ENCODE data around the gene MAGED1. TPM values are rescaled to one million over a fixed set of nuclear protein-coding genes. Genes with fewer than 3 reads are reported as not detected.

The MAGED1 gene, protein sequence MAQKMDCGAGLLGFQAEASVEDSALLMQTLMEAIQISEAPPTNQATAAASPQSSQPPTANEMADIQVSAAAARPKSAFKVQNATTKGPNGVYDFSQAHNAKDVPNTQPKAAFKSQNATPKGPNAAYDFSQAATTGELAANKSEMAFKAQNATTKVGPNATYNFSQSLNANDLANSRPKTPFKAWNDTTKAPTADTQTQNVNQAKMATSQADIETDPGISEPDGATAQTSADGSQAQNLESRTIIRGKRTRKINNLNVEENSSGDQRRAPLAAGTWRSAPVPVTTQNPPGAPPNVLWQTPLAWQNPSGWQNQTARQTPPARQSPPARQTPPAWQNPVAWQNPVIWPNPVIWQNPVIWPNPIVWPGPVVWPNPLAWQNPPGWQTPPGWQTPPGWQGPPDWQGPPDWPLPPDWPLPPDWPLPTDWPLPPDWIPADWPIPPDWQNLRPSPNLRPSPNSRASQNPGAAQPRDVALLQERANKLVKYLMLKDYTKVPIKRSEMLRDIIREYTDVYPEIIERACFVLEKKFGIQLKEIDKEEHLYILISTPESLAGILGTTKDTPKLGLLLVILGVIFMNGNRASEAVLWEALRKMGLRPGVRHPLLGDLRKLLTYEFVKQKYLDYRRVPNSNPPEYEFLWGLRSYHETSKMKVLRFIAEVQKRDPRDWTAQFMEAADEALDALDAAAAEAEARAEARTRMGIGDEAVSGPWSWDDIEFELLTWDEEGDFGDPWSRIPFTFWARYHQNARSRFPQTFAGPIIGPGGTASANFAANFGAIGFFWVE
- total RNA-seq = 214 TPM

DNA sequence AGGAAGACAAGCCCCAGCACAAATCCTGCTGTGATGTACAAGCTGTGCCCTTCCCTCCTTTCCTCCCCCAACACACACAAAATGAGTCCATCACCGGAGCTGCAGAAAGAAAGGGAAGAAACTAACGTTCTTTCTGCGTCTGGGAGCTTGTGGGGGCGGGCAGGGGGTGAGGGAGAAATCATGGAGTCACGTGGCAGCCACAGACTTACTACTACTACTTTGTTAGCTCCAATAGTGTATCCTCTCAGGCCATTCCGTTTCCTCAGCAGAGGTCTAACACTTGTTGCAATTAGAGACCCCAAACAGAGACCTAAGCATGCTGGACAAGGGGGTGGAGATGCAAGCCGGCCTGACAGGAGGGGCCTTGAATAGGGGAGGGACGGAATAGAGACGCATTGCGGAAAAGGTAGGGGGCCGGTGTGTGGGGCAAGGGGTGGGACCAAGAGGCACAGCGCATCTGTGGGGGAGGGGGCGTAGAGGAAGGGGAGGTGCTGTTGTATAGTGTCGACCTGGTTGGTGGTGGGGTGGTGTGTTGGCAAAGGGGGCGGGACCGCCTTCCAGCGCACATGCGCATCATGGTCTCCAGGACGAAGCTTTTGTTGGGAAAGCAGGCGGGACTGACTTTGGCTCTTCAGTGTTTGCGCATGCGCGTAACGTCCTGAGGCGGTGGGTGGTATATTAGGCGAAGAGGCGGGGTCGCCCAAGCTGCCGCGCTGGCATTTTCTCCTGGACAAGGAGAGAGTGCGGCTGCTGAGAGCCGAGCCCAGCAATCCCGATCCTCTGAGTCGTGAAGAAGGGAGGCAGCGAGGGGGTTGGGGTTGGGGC, at the start of gene MAGED1:
Gene MAGED1, plus strand, starts transcription at position 703 of the 825 bp plus-strand sequence. CDS start 682 bp downstream, outside the sequence.
- DNase-seq (ENCODE audit: low spot score) = peak; percentile 89

DNA sequence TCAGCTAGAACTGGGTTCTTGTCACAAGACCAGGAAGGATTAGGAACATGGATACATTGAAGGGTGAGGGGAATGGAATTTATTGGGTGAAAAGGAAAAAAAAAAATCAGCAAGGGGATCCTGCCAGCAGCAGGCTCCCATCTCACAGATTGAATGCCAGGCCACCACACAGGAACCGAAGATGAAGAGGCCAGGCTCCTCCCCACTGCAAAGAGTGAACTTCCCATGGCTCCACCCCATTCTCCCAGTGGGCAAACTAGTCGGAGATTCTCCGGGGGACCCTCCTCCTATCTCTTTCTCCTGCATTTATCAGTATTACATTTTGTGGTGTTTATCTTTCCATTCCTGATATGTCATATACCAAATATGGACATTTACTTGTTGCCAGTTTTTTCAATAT, 46.0 kb upstream of the MAGED1 start:
- DNase-seq (ENCODE audit: low spot score) = no peak

DNA sequence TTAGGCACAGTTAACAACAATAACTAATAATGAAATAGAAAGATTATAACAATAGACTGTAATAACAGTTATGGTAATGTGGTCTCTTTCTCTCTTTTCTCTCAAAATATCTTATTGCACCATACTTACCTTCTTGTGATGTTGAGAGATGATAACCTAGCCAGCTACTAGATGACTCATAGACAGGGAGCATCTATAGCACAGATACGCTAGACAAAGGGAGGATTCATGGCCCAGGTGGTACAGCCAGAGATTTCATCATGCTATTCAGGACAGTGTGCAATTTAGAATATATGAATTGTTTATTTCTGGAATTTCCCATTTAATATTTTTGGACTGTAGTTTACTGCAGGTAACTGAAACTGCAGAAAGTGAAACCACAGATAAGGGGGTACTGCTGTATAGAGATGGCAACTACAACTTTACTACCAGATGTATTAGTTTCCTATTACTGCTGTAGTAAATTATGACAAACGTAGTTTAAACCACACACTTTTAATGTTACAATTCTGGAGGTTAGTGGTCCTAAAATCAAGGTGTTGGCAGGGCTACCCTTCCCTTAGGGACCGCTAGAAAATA, 41.8 kb upstream of the MAGED1 start:
- DNase-seq (ENCODE audit: low spot score) = no peak

DNA sequence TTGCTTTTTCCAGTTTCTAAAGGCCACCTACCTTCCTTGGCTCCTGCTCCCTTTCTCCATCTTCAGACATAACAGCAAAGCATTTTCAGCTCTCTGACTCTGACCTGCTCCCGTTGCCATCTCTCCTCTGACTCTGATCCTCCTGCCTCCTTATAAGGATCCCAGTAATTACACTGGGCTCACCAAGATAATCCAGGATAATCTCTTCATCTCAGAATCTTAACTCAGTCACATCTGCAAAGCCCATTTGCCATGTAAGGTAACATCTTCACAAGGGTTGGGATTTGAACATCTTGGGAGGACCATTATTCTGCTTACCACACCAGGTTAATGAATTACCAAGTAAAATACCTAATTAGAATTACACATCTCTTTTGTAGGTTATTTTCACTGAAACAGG, 41.3 kb upstream of the MAGED1 start:
- no peak for DNase-seq (ENCODE audit: low spot score)

DNA sequence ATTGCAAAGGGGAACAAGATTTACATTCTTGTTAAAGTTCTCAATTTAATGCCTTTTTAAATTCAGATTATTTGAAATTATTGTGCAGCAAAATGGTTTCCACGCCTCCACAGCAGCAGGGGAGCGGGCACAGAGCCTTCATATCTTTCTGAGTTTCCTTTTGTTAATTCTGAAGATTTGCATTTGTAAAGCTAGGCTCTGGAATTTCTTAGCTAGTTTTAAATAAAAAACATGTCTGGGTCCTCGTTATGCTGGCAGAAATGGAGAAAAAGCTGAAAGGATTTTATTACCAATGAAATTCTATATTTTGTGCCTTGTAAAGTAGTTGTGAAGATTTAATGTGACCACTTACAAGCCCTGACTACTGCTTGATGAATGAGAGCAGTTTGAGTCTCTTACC, 40.8 kb upstream of the MAGED1 start:
- DNase-seq (ENCODE audit: low spot score) = no peak

DNA sequence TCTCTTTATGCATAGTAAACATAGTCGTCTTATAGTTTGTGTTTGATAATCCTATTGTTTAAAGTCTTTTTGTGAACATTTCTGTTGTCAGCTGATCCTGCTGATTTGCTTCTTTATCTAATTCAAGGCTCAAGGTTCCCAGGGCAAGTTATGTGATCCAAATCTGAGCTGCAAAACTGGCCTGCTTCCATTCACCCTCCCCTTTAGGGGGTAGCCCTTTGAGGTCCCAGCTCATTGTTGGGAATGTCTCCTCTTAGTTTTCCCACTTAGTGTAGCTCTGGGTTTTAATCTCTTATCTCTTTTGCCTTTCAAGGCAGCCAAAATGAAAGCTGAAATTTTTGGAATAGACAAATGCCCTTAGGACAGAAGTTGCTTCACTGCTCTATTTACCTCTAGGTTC, 40.2 kb upstream of the MAGED1 start:
- DNase-seq (ENCODE audit: low spot score) = no peak

DNA sequence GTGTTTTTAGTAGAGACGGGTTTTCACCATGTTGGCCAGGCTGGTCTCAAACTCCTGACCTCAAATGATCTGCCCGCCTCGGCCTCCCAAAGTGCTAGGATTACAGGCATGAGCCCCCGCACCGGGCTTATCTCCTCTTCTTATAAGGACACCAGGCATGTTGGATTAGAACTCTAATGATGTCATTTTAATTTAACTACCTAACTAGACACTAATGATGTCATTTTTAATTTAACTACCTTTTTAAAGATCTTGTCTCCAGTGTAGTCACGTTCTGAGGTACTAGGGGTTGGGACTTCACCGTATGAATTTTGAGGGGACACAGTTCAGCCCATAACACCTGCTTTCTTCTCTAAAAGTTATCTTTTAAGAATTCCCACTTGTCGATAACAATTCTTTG, 37.7 kb upstream of the MAGED1 start:
- DNase-seq (ENCODE audit: low spot score) = no peak

DNA sequence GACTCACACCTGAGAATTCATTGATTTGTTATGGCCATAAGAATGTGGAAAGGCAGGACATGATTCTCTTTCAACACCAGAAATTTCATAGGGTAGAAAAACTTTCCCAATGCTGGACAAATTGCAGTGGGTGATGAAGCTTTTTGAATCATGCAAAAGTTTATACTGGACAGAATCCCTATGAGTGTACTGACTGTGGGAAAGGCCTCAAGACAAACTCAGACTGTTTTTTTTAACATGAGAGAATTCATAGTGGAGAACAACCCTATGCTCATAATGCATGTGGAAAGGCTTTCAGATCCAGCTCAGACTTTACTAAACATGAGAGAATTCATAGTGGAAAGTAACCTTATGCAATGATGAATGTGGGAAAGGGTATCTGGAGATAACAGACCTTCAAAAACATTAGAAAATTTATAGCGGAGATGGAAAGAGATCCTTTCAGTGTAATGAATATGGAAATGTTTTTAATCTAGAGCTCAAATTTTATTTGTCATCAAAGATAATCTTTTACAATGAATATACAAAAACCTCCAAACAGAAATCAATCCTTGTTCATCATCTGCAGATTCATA, 36.2 kb upstream of the MAGED1 start:
- no peak for DNase-seq (ENCODE audit: low spot score)

DNA sequence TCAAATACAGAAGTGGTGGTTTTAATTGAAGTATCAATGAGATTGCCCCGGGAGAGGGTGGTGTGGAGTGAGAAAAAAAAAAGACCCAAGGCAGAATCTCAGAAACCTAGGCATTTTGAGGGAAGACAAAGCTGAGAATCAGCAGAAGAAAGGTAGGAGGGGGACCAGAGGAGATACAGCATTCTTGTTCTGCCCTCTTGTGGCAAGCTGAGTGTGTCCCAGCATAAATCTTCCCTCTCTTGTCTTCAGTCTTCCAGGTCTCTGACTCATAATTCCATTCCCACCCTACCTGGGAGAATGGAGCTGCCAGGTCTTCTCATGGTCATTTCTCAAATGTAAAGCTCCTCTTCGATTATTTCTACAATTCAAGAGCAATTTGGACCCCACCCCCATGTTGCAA, 32.7 kb upstream of the MAGED1 start:
- DNase-seq (ENCODE audit: low spot score) = no peak

DNA sequence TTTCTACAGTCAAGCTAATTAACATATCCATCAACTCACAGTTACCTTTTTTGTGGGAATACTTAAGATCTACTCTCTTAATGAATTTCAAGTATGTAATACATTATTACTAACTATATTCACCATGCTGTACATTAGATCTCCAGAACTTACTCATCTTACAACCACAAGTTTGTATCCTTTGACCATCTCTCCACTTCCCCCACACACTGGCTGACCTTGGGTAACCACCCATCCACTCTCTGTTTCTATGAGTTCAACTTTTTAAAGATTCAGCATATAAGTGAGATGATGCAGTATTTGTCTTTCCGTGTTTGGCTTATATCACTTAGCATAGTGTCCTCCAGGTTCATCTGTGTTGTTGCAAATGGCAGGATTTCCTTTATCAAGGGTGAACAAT, 30.5 kb upstream of the MAGED1 start:
- DNase-seq (ENCODE audit: low spot score) = no peak

DNA sequence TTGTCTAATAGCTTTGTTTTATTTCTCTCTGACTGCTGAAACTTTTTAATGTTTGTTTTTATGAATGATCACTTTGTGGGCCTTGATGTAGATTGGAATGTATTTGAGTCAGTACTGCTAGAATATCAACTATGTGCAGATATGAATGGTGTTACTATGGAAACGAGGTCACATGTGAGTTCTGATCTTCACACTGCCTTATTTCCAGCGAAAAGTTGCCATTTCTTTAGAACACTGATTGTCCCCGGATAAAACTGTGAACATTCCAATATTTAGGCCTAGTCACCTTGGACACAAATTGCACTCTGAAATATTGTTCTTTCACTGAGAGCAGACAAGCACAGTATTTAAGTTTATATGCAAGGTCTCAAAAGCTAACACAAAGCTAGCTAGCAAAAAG, 27.2 kb upstream of the MAGED1 start:
- no peak for DNase-seq (ENCODE audit: low spot score)

DNA sequence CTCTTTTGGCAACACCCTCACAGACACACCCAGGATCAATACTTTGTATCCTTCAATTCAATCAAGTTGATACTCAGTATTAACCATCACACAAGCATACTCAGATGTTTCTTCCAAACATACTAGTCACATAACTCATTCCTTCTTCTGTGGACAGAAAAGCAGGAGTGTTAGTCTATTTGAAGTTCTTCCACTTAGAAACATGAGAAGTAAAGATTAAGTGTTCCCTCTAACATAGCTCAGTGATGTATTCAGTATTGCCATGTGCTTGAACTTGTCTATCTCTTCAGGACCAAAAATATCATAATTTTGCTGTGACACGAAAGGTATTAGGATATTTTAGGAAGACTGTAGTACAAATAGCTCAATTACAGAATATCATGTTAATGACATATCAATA, 25.8 kb upstream of the MAGED1 start:
- DNase-seq (ENCODE audit: low spot score) = no peak

DNA sequence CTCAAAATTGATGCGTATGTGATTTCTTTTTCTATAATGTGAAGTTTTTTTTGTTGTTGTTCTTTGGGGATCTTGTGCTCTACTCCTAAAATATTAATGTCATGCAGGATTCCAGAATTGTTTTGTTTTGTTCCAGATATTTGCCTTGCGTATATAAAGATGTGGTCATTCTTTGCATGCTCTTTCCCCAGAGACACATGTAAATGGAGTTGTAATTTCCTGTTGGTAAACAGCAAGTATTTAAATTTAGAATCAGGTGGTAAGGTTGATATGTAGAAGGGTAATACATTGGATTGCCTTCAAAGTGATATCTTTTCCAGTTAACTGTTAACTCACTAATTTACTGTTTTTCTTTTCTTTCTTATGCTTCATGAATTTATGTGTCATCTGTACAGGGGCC, 23.1 kb upstream of the MAGED1 start:
- DNase-seq (ENCODE audit: low spot score) = no peak

DNA sequence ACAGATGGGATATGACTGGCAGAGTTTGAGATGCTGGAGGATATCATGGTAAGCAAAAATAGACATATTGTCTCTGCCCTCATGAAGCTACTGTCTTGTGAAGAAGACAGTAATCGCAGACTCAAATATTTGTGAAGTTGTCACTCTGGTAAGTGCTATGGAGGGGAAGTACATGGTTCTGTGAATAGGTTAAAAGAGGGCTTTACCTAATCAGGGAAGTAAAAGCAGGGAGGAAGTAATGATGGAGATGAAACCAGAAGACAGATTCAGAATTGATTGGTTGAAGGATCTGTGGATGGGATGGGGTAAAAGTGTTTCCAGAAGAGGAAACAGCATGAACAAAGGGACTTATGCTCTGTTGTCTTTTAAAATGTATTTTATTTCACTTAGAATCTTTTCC, 19.3 kb upstream of the MAGED1 start:
- no peak for DNase-seq (ENCODE audit: low spot score)

DNA sequence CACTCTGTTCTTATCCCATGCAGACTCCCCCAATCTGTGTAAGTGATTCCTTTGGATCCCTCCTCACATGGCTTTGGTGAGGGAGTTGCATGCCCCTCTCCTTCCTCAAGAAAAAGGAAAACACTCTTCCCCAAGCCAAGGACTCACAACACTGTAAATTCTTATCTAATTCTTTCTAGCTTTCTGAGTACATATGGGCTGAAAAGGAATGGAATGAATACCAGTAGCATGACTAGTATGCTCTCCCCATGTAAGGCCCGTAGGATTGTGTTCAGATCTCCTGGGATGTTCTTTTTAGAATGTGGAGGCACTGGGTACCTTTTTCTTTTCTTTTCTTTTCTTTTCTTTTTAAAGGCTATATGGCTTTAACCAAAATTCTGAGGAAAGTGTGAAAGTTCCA, 17.0 kb upstream of the MAGED1 start:
- no peak for DNase-seq (ENCODE audit: low spot score)

DNA sequence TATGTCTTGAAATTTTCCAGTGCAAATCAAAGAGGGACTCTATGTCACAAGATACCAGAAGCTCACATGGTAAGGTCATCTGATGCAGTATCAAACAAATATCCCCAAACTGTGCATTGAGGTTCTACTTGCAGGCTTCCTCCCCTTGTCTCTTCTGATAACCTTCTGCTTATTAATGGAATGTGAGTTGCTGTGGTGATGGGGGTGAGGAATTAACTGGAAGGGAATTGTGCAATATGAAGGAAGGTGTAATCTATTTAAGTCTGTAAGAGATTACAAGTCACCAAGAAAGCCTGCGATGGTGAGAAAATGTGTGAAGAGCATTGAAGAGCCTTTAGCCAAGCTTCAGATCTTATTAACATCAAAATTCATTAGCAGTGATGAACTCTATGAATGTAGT, 15.4 kb upstream of the MAGED1 start:
- DNase-seq (ENCODE audit: low spot score) = no peak

DNA sequence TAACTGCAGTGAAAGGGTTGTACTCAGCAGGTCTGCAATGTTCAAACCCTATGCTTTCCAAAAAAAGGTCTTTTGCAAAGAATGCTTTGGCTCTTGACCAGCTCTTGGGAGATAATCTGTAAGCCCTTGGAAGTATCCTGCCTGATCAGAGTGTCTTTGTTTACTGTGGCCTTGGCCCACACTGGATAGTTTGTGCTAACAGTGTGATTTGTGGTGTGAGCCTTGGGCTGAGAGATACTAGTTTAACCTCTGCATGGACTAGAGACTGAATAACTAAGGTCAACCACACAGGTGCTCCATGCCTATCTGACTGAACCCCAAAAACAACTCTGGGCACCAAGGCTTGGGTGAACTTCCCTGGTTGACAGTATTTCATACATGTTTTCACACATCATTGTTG, 3.6 kb upstream of the MAGED1 start:
- DNase-seq (ENCODE audit: low spot score) = no peak

DNA sequence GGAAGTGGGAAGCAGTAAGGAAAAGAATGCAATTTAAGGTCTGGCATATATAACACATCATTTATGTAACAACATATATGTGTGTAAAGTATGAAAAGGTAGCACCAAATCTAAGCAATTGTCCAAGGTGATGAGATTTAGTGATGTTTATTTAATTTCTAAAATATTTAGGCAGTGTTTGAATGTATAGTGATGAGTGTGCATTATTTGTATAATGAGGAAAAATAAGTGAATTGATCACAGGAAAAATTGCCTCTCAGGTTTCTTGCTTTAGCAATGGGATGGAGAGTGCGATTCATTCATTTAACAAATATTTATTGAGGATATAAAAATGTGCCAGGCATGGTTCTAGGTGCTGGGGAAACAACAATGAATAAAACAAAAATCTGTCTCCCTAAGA, 2.2 kb upstream of the MAGED1 start:
- no peak for DNase-seq (ENCODE audit: low spot score)

DNA sequence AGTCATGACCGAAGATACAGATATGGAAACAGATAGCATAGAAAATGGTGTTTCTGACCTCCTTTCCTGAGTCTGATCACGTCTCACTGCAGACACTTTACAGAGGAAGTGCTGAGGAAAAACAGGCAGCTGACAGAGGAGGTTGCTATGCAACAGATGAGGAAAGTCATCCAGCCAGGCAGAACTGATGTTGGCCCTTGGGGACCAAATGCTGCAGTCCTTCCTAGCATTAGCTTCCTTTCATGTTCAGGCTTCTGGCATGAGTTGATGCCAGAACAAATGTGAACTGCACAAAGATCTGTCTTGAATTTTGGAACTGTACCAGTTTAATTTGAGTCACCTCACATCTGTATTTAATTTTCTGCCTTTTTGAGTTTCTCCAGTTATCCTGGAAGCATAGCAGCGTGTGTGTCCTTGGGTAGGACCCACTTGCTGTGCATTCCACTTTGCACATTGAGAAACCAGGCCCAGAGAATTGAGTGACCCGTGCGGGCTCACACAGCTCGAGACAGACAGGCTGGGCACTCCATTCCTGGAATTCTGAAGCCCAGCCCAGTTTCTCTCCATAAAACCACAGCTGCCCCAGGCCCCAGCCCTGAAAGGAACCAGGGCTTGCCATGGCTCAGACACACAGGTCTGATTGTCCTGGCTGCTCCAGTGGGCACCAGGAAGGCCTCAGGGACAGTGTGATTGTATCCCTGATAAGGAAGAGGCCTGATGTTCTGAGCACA, 1.4 kb upstream of the MAGED1 start:
- peak; percentile 19 for DNase-seq (ENCODE audit: low spot score)

DNA sequence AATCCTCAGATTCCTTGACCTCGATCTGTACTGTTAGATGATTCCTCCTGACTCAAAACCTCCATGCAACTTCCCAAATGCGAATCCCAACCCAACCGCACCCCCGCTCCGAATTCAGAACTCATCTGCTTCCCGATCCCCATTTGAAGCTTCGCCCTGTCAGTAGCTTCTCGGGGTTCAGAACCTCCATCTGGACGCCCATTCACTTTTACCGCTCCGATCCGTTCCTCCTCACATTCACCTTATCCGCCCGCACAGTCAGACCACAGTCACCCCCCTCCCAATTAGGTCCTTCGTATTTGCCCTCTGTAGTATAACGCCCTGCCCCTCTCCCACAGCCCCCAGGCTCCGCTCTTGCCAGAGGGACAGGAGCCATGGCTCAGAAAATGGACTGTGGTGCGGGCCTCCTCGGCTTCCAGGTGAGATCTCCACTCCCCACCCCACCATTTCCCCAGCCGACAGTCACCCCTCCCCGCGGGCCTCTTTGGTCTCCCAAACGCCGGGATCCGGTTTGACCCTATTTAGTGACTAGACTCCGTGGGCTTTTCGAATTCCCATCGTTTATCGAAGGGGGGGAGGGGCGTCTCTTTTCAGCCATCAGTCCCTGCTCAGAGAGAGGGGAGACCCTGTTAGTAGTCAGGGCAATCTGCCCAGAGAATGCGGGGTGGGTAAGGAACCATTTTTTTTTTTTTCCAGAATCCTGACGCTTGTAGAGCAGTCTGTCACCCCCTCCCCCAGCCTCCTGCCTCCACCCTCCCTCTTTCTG, 691 bp downstream of the MAGED1 start:
- DNase-seq (ENCODE audit: low spot score) = no peak
